ENCODE data around the gene FOXJ3. TPM values are rescaled to one million over a fixed set of nuclear protein-coding genes. Genes with fewer than 3 reads are reported as not detected.

FOXJ3 gene
- total and polyA plus RNA-seq, 2 of the 8 experiments (the other 6 are each of a cell fraction or from before 2014, with no cell fraction given): 48.6 to 51.9 TPM

GRCh38 chr1:42312576-42313212 lies 22.3 kb downstream of the FOXJ3 start (continued):
- TF ChIP-seq KDM4A (IDR thresholded peaks at IDR 0.05; ENCODE audit: low read depth, low read length, severe bottlenecking): no peak
- TF ChIP-seq CBX5 (IDR thresholded peaks at IDR 0.05; ENCODE audit: low read depth, low read length): no peak
- TF ChIP-seq GTF2F1 (IDR thresholded peaks at IDR 0.05; ENCODE audit: borderline replicate concordance, low read depth, low read length): no peak
- no peak for TF ChIP-seq TAF1 (IDR thresholded peaks at IDR 0.05; ENCODE audit: low read depth, low read length)
- TF ChIP-seq, protein P1, sequence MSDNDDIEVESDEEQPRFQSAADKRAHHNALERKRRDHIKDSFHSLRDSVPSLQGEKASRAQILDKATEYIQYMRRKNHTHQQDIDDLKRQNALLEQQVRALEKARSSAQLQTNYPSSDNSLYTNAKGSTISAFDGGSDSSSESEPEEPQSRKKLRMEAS (IDR thresholded peaks at IDR 0.05): no peak
- TF ChIP-seq TAF7 (optimal IDR thresholded peaks at IDR 0.05; ENCODE audit: borderline replicate concordance, low read depth, low read length): no peak
- no peak for TF ChIP-seq KDM1A (IDR thresholded peaks at IDR 0.05; ENCODE audit: borderline replicate concordance, low read length)
- TF ChIP-seq SUZ12 (IDR thresholded peaks at IDR 0.05; ENCODE audit: low read length): no peak

All from H1 (cell line).